Esophagus muscularis mucosa (tissue), 4 donors: ENCODE measurements around the gene SOWAHD. TPM values are rescaled to one million over a fixed set of nuclear protein-coding genes. Genes with fewer than 3 reads are reported as not detected.
"Not testable (repeated sequence)": the region's sequence is repeated elsewhere in the genome, so short reads cannot be mapped to it uniquely, and the experiment has no call there.

Experiments
- DNase-seq: peaks from one replicate; pipeline ENCODE4 v3.0.0-alpha.2; 2017; ENCODE audit errors: extremely low spot score
- H3K27ac ChIP-seq, 4 donors: fragments of 200-600 bp; sonication (generic); replicated peaks in 1 of 4; 1 replicate in 3 of 4; 2 replicates in 1 of 4; pipeline ENCODE4 v1.5.1; 2016 to 2019; ENCODE audit warnings: mild to moderate bottlenecking in 1 of 4
- H3K27me3 ChIP-seq, 4 donors: fragments of 200-600 bp; sonication (generic); one replicate each; pipeline versions ENCODE4 v1.5.1 to v1.6.0; 2016 to 2019
- H3K36me3 ChIP-seq, 4 donors: fragments of 200-600 bp; sonication (generic); one replicate each; pipeline ENCODE4 v1.5.1; 2016 to 2019
- H3K4me1 ChIP-seq, 4 donors: fragments of 200-600 bp; sonication (generic); one replicate each; pipeline ENCODE4 v1.5.1; 2016 to 2019
- H3K4me3 ChIP-seq, 4 donors: fragments of 200-600 bp; sonication (generic); 1 replicate in 2 of 4; 2 replicates in 2 of 4; pipeline ENCODE4 v1.5.1; 2016 to 2019; ENCODE audit warnings: mild to moderate bottlenecking in 4 of 4, moderate library complexity in 1 of 4
- H3K9me3 ChIP-seq, 4 donors: fragments of 200-600 bp; sonication (generic); 1 replicate in 3 of 4; 2 replicates in 1 of 4; pipeline ENCODE4 v1.5.1; 2016 to 2019
- EP300 ChIP-seq: sonication (generic); formaldehyde crosslinking; IDR thresholded peaks from one replicate; pipeline ENCODE4 v1.6.1; 2017; ENCODE audit warnings: antibody characterized with exemption
- POLR2A ChIP-seq: fragments of 450-650 bp; IDR thresholded peaks from one replicate; pipeline ENCODE4 v1.6.1; 2017; ENCODE audit warnings: antibody characterized with exemption, moderate library complexity, mild to moderate bottlenecking, low read depth
- POLR2AphosphoS5 ChIP-seq, 2 donors: sonication (generic); formaldehyde crosslinking; IDR thresholded peaks; one replicate each; pipeline ENCODE4 v1.6.1; 2017; ENCODE audit warnings: antibody characterized with exemption in 2 of 2
- WGBS: methylation state at CpG from one replicate; pipeline ENCODE4 v1.1.5; 2018; 5-methylcytosine and 5-hydroxymethylcytosine counted together
- intact Hi-C: fragments of 100-400 bp; cut with DNase I; formaldehyde crosslinking; loops from one replicate; pipeline ENCODE4 v1.15.1; 2023
- total RNA-seq, 4 donors: library from RNA; depleted of rRNA; stranded (reverse); fragments of >200 nt; gene quantifications; one replicate each; pipeline versions ENCODE4 v1.1.0 to v1.2.1, GENCODE V29; 2016
- TF ChIP-seq, protein P1 (sequence below), 3 experiments: fragments of 200-600 bp in 2 of 3; fragments of 450-650 bp in 1 of 3; sonication (generic) in 2 of 3; IDR thresholded peaks; one replicate each; pipeline ENCODE4 v1.5.1; 2017 to 2019; ENCODE audit warnings: antibody characterized with exemption in 3 of 3, mild to moderate bottlenecking in 2 of 3, moderate library complexity in 1 of 3

Gene SOWAHD
- total RNA-seq, 4 donors from 2014 or later = not detected

GRCh38 chrX:119762718-119763117 lies 4.3 kb downstream of the SOWAHD start:
- H3K27me3 ChIP-seq = peaks cover 0 to 15% (median 3%) of the 10 kb centered on the region in 4 donors
- intact Hi-C loops = no loop called here
- WGBS = 83% methylated on average over 3 of the region's 3 CpGs
- no peak overlapping the region for H3K4me3 ChIP-seq
- DNase-seq = no peak
- H3K9me3 ChIP-seq = no peaks in the 10 kb centered on the region
- H3K36me3 ChIP-seq = no peaks in the 10 kb centered on the region
- H3K4me1 ChIP-seq = peaks cover 5 to 17% (median 16%) of the 10 kb centered on the region in 4 donors
- TF ChIP-seq, protein P1, sequence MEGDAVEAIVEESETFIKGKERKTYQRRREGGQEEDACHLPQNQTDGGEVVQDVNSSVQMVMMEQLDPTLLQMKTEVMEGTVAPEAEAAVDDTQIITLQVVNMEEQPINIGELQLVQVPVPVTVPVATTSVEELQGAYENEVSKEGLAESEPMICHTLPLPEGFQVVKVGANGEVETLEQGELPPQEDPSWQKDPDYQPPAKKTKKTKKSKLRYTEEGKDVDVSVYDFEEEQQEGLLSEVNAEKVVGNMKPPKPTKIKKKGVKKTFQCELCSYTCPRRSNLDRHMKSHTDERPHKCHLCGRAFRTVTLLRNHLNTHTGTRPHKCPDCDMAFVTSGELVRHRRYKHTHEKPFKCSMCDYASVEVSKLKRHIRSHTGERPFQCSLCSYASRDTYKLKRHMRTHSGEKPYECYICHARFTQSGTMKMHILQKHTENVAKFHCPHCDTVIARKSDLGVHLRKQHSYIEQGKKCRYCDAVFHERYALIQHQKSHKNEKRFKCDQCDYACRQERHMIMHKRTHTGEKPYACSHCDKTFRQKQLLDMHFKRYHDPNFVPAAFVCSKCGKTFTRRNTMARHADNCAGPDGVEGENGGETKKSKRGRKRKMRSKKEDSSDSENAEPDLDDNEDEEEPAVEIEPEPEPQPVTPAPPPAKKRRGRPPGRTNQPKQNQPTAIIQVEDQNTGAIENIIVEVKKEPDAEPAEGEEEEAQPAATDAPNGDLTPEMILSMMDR (IDR thresholded peaks at IDR 0.05) = no peak
- TF ChIP-seq POLR2AphosphoS5 (IDR thresholded peaks at IDR 0.05) = no peak
- no peak for TF ChIP-seq EP300
- no peak for TF ChIP-seq POLR2A
- H3K27ac ChIP-seq = no peak overlapping the region

DNA sequence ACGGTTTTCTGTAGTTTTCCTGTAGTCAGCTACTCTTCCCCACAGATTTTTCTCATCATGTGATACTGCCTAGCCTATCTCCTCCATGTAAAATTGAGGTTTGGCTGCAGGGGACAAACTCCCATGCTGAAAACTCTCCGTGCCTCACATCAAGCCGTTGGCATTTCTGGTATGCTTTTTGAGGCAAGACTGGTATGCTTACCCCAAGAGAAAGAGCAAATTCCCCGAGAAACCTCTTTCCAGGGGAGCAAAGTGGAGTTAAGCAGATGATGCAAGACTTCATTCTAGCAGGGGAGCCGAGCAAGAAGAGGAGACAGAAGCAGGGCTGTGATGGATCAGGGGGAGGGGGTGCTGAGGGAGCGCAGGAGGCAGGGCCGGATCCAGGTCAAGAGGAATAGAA lies 4.8 kb downstream of the SOWAHD start:
- intact Hi-C loops = no loop called here
- WGBS = 61% methylated on average over 7 of the region's 7 CpGs
- TF ChIP-seq EP300 (no peak), POLR2AphosphoS5 (IDR thresholded peaks at IDR 0.05) (no peak), POLR2A (no peak)
- TF ChIP-seq, protein P1 (IDR thresholded peaks at IDR 0.05) = no peak
- no peak overlapping the region for H3K27ac ChIP-seq
- DNase-seq = no peak
- no peak overlapping the region for H3K4me3 ChIP-seq
- H3K27me3 ChIP-seq = peaks cover 0 to 15% (median 3%) of the 10 kb centered on the region in 4 donors
- H3K36me3 ChIP-seq = no peaks in the 10 kb centered on the region
- peaks cover 5 to 12% (median 11%) of the 10 kb centered on the region in 4 donors for H3K4me1 ChIP-seq
- H3K9me3 ChIP-seq = no peaks in the 10 kb centered on the region

- no peak for DNase-seq
- no peaks in the 10 kb centered on the region for H3K9me3 ChIP-seq
- H3K4me1 ChIP-seq = peaks cover 3 to 5% (median 4%) of the 10 kb centered on the region in 4 donors
- no peak overlapping the region for H3K4me3 ChIP-seq
- intact Hi-C loops = no loop called here
- H3K27ac ChIP-seq = no peak overlapping the region
- H3K27me3 ChIP-seq = peaks cover 0 to 10% (median 3%) of the 10 kb centered on the region in 4 donors
- H3K36me3 ChIP-seq = no peaks in the 10 kb centered on the region
- no peak for TF ChIP-seq POLR2A
- no peak for TF ChIP-seq EP300
- TF ChIP-seq, protein P1 (IDR thresholded peaks at IDR 0.05) = no peak
- TF ChIP-seq POLR2AphosphoS5 (IDR thresholded peaks at IDR 0.05) = no peak
- WGBS = 73% methylated on average over 6 of the region's 6 CpGs
Observed at GRCh38 chrX:119763836-119764387, 5.5 kb downstream of the SOWAHD start.

- H3K4me3 ChIP-seq, intact Hi-C loops, H3K9me3 ChIP-seq, H3K36me3 ChIP-seq, DNase-seq, H3K27ac ChIP-seq, H3K4me1 ChIP-seq, H3K27me3 ChIP-seq: not testable (repeated sequence)
- 86% methylated on average over 11 of the region's 11 CpGs for WGBS
Observed at GRCh38 chrX:119768436-119768835, 10.0 kb downstream of the SOWAHD start.

DNA sequence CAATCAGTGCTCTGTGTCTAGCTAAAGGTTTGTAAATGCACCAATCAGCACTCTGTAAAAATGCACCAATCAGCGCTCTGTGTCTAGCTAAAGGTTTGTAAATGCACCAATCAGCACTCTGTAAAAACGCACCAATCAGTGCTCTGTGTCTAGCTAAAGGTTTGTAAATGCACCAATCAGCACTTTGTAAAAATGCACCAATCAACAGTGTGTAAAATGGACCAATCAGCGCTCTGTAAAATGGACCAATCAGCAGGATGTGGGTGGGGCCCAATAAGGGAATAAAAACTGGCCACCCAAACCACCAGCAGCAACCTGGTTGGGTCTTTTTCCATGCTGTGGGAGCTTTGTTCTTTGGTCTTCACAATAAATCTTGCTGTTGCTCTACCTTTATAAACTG lies 11.0 kb downstream of the SOWAHD start:
- H3K27me3 ChIP-seq, H3K27ac ChIP-seq, DNase-seq, H3K36me3 ChIP-seq, H3K4me3 ChIP-seq, intact Hi-C loops, H3K9me3 ChIP-seq, H3K4me1 ChIP-seq: not testable (repeated sequence)
- WGBS = 94% methylated on average over 3 of the region's 3 CpGs

DNA sequence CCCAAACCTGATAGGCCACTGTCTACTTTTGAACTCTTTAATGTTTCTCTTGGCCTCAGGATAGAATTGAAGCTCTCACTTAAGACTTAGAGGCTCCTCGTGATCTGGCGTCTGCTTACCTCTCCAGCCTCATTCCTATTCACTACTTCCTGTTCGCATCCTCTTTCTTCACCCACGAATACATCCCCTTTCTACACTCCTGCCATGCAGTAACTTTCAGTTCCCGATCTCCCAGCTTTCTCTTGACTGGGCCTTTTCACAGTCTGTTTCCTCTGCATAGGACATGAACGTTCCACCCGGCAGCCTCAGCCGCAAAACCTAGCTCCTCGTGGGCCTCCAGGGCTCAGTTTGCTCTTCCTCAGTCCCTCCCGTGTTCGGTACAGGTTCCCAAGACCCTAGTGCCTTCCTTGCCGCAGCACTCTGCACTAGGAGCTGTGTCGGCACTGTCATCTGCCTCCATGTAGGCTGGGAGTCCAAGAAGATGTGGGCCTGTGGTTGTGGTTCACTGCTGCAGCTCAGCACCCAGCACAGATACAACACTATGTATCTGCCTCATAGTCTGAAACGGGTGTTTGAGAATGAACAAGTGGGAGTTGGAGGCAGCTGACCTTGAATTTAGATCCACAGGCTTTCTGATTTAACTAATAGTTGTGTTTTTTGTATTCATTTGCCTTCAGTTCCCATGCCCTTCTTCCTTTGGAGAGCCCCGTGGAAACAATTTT lies 17.3 kb downstream of the SOWAHD start:
- DNase-seq = no peak
- H3K36me3 ChIP-seq = peaks cover 0 to 3% (median 0%) of the 10 kb centered on the region in 4 donors
- TF ChIP-seq POLR2A (no peak), EP300 (no peak), POLR2AphosphoS5 (IDR thresholded peaks at IDR 0.05) (no peak)
- TF ChIP-seq, protein P1 (IDR thresholded peaks at IDR 0.05) = no peak
- no peak overlapping the region for H3K4me3 ChIP-seq
- H3K27ac ChIP-seq = no peak overlapping the region
- intact Hi-C loops = no loop called here
- WGBS = 79% methylated on average over 15 of the region's 15 CpGs
- H3K4me1 ChIP-seq = no peaks in the 10 kb centered on the region
- H3K27me3 ChIP-seq = no peaks in the 10 kb centered on the region
- H3K9me3 ChIP-seq = no peaks in the 10 kb centered on the region
